Fibroblast of pulmonary artery (primary cell): ENCODE measurements around the gene ALKBH7.

Source experiments
- DNase-seq: peaks from one replicate; pipeline ENCODE4 v3.0.0-alpha.2; 2010; ENCODE audit warnings: low read depth
- H3K4me3 ChIP-seq: replicated peaks from 2 replicates; pipeline ENCODE4 v1.5.1; 2011; ENCODE audit warnings: low read depth, mild to moderate bottlenecking, control low read depth, low read length, moderate library complexity
- CTCF ChIP-seq: IDR thresholded peaks from 2 replicates; pipeline ENCODE4 v1.5.1; 2011; ENCODE audit warnings: mild to moderate bottlenecking, control low read depth, low read length, inconsistent platforms; ENCODE audit errors: missing control alignments

The ALKBH7 gene

GRCh38 chr19:6372594-6373095, at the start of gene ALKBH7:
ALKBH7 (plus strand) TSS chr19:6372794; CDS start chr19:6372821, 27 bp downstream.
- DNase-seq = peak; percentile 100
- peak within 1 kb of the TSS; percentile 79 for H3K4me3 ChIP-seq
- no peak for TF ChIP-seq CTCF

GRCh38 chr19:6324757-6325156, 47.8 kb upstream of the ALKBH7 start:
- no peak for DNase-seq
- TF ChIP-seq CTCF = no peak
- H3K4me3 ChIP-seq = no peak overlapping the region

GRCh38 chr19:6325614-6326013, 47.0 kb upstream of the ALKBH7 start:
- no peak for TF ChIP-seq CTCF
- no peak overlapping the region for H3K4me3 ChIP-seq
- no peak for DNase-seq

GRCh38 chr19:6326815-6327214, 45.8 kb upstream of the ALKBH7 start:
- no peak for TF ChIP-seq CTCF
- H3K4me3 ChIP-seq = no peak overlapping the region
- no peak for DNase-seq

GRCh38 chr19:6333439-6333838, 39.2 kb upstream of the ALKBH7 start, which contains the start of gene ACER1:
ACER1 (minus strand) TSS chr19:6333612; CDS start chr19:6333551, 61 bp downstream.
- no peak for DNase-seq
- H3K4me3 ChIP-seq = no peak within 1 kb of the TSS
- no peak for TF ChIP-seq CTCF

GRCh38 chr19:6334490-6335285, 37.9 kb upstream of the ALKBH7 start:
- DNase-seq = no peak
- TF ChIP-seq CTCF = no peak
- H3K4me3 ChIP-seq = no peak overlapping the region
